SH-SY5Y (cell line): ENCODE measurements around the gene CCDC159.

Experiments used
- GATA2 ChIP-seq: IDR thresholded peaks from 2 replicates; pipeline ENCODE4 v1.6.1; 2011; ENCODE audit warnings: mild to moderate bottlenecking, low read depth, low read length
- GATA3 ChIP-seq: IDR thresholded peaks from 2 replicates; pipeline ENCODE4 v1.6.1; 2011; ENCODE audit warnings: low read depth, mild to moderate bottlenecking, low read length, moderate library complexity

GRCh38 chr19:11321191-11322126 lies 24.9 kb upstream of the CCDC159 start:
- no peak for TF ChIP-seq GATA3
- TF ChIP-seq GATA2 = no peak
